Sigmoid colon (tissue), 7 donors: ENCODE data around the gene GATB. TPM values are rescaled to one million over a fixed set of nuclear protein-coding genes. Genes with fewer than 3 reads are reported as not detected.

ENCODE experiments used
- DNase-seq: peaks from one replicate; pipeline ENCODE4 v3.0.0-alpha.2; 2019
- H3K27ac ChIP-seq, 4 donors: fragments of 200-600 bp; sonication (generic); one replicate each; pipeline ENCODE4 v1.5.1; 2016 to 2019; ENCODE audit warnings: mild to moderate bottlenecking in 1 of 4
- H3K27me3 ChIP-seq, 3 donors: fragments of 200-600 bp; sonication (generic); one replicate each; pipeline ENCODE4 v1.5.1; 2019; ENCODE audit warnings: mild to moderate bottlenecking in 1 of 3
- H3K36me3 ChIP-seq, 4 donors: fragments of 200-600 bp; sonication (generic); one replicate each; pipeline ENCODE4 v1.5.1; 2016 to 2019
- H3K4me1 ChIP-seq, 4 donors: fragments of 200-600 bp; sonication (generic); one replicate each; pipeline ENCODE4 v1.5.1; 2017 to 2019
- H3K4me3 ChIP-seq, 4 donors: fragments of 200-600 bp; sonication (generic); one replicate each; pipeline ENCODE4 v1.5.1; 2017 to 2019; ENCODE audit warnings: mild to moderate bottlenecking in 2 of 4, moderate library complexity in 1 of 4
- H3K9me3 ChIP-seq, 4 donors: fragments of 200-600 bp in 3 of 4; sonication (generic) in 3 of 4; one replicate each; pipeline versions ENCODE4 v1.5.1 to v1.6.1; 2013 to 2019
- EP300 ChIP-seq, 4 donors: sonication (generic); formaldehyde crosslinking; IDR thresholded peaks; one replicate each; pipeline ENCODE4 v1.6.1; 2017; ENCODE audit warnings: antibody characterized with exemption in 4 of 4
- POLR2A ChIP-seq, 2 donors: fragments of 450-650 bp; IDR thresholded peaks; one replicate each; pipeline ENCODE4 v1.6.1; 2016; ENCODE audit warnings: antibody characterized with exemption in 2 of 2, mild to moderate bottlenecking in 2 of 2, moderate library complexity in 2 of 2
- POLR2AphosphoS5 ChIP-seq, 4 donors: sonication (generic); formaldehyde crosslinking; IDR thresholded peaks; one replicate each; pipeline ENCODE4 v1.6.1; 2017; ENCODE audit warnings: antibody characterized with exemption in 4 of 4
- WGBS, 2 donors: extraction: QIAGEN DNeasy Blood & Tissue Kit; methylation state at CpG; one replicate each; pipeline ENCODE4 v1.1.7; 2013; 5-methylcytosine and 5-hydroxymethylcytosine counted together
- intact Hi-C: fragments of 100-400 bp; cut with DNase I; formaldehyde crosslinking; loops from one replicate; pipeline ENCODE4 v1.15.1; 2023
- polyA plus RNA-seq, 3 donors: library from polyadenylated mRNA; stranded (reverse); fragments of 200-250 nt; gene quantifications; one replicate each; pipeline ENCODE4 v1.2.3, GENCODE V29; 2013
- total RNA-seq, 4 donors: library from RNA; depleted of rRNA; stranded (reverse); fragments of >200 nt; gene quantifications; one replicate each; pipeline ENCODE4 v1.1.0, GENCODE V29; 2016
- TF ChIP-seq, protein P1 (sequence below), 4 experiments: fragments of 450-650 bp in 3 of 4; fragments of 200-600 bp in 1 of 4; IDR thresholded peaks; one replicate each; pipeline ENCODE4 v1.5.1; 2016 to 2019; ENCODE audit warnings: antibody characterized with exemption in 4 of 4, mild to moderate bottlenecking in 3 of 4, moderate library complexity in 2 of 4
- donor health status: healthy with polysubstance abuse.
- donor health status: Bipolar disorder and iron deficiency.
- donor health status: healthy.

Gene GATB
- total and polyA plus RNA-seq, 7 donors: 11.1 to 22.1 (median 15.1) TPM

- no peak for TF ChIP-seq POLR2AphosphoS5 (IDR thresholded peaks at IDR 0.05)
- TF ChIP-seq POLR2A (IDR thresholded peaks at IDR 0.05): no peak
- TF ChIP-seq, protein P1, sequence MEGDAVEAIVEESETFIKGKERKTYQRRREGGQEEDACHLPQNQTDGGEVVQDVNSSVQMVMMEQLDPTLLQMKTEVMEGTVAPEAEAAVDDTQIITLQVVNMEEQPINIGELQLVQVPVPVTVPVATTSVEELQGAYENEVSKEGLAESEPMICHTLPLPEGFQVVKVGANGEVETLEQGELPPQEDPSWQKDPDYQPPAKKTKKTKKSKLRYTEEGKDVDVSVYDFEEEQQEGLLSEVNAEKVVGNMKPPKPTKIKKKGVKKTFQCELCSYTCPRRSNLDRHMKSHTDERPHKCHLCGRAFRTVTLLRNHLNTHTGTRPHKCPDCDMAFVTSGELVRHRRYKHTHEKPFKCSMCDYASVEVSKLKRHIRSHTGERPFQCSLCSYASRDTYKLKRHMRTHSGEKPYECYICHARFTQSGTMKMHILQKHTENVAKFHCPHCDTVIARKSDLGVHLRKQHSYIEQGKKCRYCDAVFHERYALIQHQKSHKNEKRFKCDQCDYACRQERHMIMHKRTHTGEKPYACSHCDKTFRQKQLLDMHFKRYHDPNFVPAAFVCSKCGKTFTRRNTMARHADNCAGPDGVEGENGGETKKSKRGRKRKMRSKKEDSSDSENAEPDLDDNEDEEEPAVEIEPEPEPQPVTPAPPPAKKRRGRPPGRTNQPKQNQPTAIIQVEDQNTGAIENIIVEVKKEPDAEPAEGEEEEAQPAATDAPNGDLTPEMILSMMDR (IDR thresholded peaks at IDR 0.05): no peak
- TF ChIP-seq EP300 (IDR thresholded peaks at IDR 0.05): no peak
- Histone ChIP-seq H3K36me3 (peaks cover 0 to 10% (median 0%) of the 10 kb centered on the region in 4 donors), H3K9me3 (no peaks in the 10 kb centered on the region), H3K4me1 (no peaks in the 10 kb centered on the region), H3K27ac (no peak overlapping the region), H3K4me3 (no peak overlapping the region), H3K27me3 (no peaks in the 10 kb centered on the region)
- 94 to 95% methylated on average over 19 of the region's 19 CpGs for WGBS, 2 donors
- intact Hi-C loops: no loop called here
- no peak for DNase-seq
Observed at GRCh38 chr4:151718984-151719955, 41.5 kb downstream of the GATB start.

GRCh38 chr4:151717909-151718628, 42.7 kb downstream of the GATB start:
- Histone ChIP-seq H3K4me1 (no peaks in the 10 kb centered on the region), H3K4me3 (no peak overlapping the region), H3K27me3 (no peaks in the 10 kb centered on the region), H3K36me3 (peaks cover 0 to 10% (median 0%) of the 10 kb centered on the region in 4 donors), H3K9me3 (no peaks in the 10 kb centered on the region), H3K27ac (no peak overlapping the region)
- DNase-seq: no peak
- 81 to 89% methylated on average over 10 of the region's 10 CpGs for WGBS, 2 donors
- intact Hi-C loops: no loop called here
- TF ChIP-seq POLR2AphosphoS5 (IDR thresholded peaks at IDR 0.05): no peak
- TF ChIP-seq POLR2A (IDR thresholded peaks at IDR 0.05): no peak
- TF ChIP-seq, protein P1 (IDR thresholded peaks at IDR 0.05): no peak
- no peak for TF ChIP-seq EP300 (IDR thresholded peaks at IDR 0.05)

DNA sequence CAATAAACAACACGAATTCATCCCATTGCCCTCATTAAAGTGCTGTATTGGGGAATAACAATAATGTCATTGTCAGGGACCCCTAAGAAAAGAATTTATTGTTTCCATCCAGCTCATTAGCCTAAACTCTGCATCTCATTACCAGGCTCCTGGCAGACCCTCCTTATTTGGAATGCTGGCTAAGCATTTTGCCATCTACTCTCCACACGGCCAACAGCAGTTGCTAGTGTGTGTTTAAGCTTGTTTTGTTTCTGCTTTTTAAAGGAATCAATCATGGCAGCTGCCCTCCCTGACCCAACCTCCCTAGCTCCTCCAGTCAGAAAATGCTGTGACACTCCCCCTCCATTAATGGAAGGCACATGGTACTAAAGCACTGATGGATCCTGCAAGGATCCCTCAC, 43.5 kb downstream of the GATB start:
- TF ChIP-seq, protein P1 (IDR thresholded peaks at IDR 0.05): no peak
- no peak for TF ChIP-seq POLR2AphosphoS5 (IDR thresholded peaks at IDR 0.05)
- no peak for TF ChIP-seq EP300 (IDR thresholded peaks at IDR 0.05)
- no peak for TF ChIP-seq POLR2A (IDR thresholded peaks at IDR 0.05)
- no peaks in the 10 kb centered on the region for H3K9me3 ChIP-seq
- 65 to 78% methylated on average over 2 of the region's 2 CpGs for WGBS, 2 donors
- no peaks in the 10 kb centered on the region for H3K4me1 ChIP-seq
- no peak overlapping the region for H3K4me3 ChIP-seq
- H3K36me3 ChIP-seq: peaks cover 0 to 10% (median 0%) of the 10 kb centered on the region in 4 donors
- no peaks in the 10 kb centered on the region for H3K27me3 ChIP-seq
- no peak overlapping the region for H3K27ac ChIP-seq
- intact Hi-C loops: no loop called here
- no peak for DNase-seq

DNA sequence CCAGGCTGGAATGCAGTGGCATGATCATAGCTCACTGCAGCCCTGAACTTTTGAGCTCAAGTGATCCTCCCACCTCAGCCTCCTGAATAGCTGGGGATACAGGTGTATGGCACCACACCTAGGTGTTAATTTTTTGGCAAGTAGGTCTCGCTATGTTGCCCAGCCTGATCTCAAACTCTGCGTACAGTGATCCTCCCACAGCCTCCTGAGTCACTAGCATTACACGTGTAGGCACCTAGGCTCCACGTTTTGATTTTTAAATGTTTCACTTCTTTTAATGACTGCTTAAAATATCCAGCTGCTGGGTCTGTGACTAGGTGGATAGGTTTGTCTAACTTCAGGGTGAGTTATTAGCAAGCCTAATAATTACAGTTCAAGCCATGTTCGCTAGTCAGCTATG, 44.5 kb downstream of the GATB start:
- DNase-seq: no peak
- TF ChIP-seq POLR2AphosphoS5 (IDR thresholded peaks at IDR 0.05): no peak
- TF ChIP-seq POLR2A (IDR thresholded peaks at IDR 0.05): no peak
- TF ChIP-seq EP300 (IDR thresholded peaks at IDR 0.05): no peak
- TF ChIP-seq, protein P1 (IDR thresholded peaks at IDR 0.05): no peak
- no peaks in the 10 kb centered on the region for H3K9me3 ChIP-seq
- no peak overlapping the region for H3K27ac ChIP-seq
- H3K4me1 ChIP-seq: no peaks in the 10 kb centered on the region
- no peaks in the 10 kb centered on the region for H3K27me3 ChIP-seq
- WGBS, 2 donors: 94 to 96% methylated on average over 5 of the region's 5 CpGs
- intact Hi-C loops: no loop called here
- H3K36me3 ChIP-seq: peaks cover 0 to 10% (median 0%) of the 10 kb centered on the region in 4 donors
- no peak overlapping the region for H3K4me3 ChIP-seq
